Measurements from ENCODE around the gene ADGRF3.

GRCh38 chr2:26366957-26367356 is 20.4 kb upstream of the ADGRF3 start:
- TF ChIP-seq, protein P1, sequence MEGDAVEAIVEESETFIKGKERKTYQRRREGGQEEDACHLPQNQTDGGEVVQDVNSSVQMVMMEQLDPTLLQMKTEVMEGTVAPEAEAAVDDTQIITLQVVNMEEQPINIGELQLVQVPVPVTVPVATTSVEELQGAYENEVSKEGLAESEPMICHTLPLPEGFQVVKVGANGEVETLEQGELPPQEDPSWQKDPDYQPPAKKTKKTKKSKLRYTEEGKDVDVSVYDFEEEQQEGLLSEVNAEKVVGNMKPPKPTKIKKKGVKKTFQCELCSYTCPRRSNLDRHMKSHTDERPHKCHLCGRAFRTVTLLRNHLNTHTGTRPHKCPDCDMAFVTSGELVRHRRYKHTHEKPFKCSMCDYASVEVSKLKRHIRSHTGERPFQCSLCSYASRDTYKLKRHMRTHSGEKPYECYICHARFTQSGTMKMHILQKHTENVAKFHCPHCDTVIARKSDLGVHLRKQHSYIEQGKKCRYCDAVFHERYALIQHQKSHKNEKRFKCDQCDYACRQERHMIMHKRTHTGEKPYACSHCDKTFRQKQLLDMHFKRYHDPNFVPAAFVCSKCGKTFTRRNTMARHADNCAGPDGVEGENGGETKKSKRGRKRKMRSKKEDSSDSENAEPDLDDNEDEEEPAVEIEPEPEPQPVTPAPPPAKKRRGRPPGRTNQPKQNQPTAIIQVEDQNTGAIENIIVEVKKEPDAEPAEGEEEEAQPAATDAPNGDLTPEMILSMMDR (IDR thresholded peaks at IDR 0.05; ENCODE audit: insufficient read depth, low read length), result no peak
- TF ChIP-seq, protein P2, sequence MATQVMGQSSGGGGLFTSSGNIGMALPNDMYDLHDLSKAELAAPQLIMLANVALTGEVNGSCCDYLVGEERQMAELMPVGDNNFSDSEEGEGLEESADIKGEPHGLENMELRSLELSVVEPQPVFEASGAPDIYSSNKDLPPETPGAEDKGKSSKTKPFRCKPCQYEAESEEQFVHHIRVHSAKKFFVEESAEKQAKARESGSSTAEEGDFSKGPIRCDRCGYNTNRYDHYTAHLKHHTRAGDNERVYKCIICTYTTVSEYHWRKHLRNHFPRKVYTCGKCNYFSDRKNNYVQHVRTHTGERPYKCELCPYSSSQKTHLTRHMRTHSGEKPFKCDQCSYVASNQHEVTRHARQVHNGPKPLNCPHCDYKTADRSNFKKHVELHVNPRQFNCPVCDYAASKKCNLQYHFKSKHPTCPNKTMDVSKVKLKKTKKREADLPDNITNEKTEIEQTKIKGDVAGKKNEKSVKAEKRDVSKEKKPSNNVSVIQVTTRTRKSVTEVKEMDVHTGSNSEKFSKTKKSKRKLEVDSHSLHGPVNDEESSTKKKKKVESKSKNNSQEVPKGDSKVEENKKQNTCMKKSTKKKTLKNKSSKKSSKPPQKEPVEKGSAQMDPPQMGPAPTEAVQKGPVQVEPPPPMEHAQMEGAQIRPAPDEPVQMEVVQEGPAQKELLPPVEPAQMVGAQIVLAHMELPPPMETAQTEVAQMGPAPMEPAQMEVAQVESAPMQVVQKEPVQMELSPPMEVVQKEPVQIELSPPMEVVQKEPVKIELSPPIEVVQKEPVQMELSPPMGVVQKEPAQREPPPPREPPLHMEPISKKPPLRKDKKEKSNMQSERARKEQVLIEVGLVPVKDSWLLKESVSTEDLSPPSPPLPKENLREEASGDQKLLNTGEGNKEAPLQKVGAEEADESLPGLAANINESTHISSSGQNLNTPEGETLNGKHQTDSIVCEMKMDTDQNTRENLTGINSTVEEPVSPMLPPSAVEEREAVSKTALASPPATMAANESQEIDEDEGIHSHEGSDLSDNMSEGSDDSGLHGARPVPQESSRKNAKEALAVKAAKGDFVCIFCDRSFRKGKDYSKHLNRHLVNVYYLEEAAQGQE (IDR thresholded peaks at IDR 0.05; ENCODE audit: insufficient replicate concordance, low read depth), result peak; percentile 71

Measured in HL-60 (cell line).